H1 (cell line): ENCODE data around the gene SLC25A40. TPM values are rescaled to one million over a fixed set of nuclear protein-coding genes. Genes with fewer than 3 reads are reported as not detected.

Experiments used
- EP300 ChIP-seq, 2 experiments: IDR thresholded peaks; 1 replicate in 1 of 2; 2 replicates in 1 of 2; pipeline ENCODE4 v1.6.1; 2011 to 2012; ENCODE audit warnings: low read depth in 2 of 2, low read length in 2 of 2, mild to moderate bottlenecking in 2 of 2, borderline replicate concordance in 1 of 2, inconsistent platforms in 1 of 2, moderate library complexity in 1 of 2
- EZH2 ChIP-seq: fragments of 200-600 bp; sonication (generic); IDR thresholded peaks from 2 replicates; pipeline ENCODE4 v1.7.1; 2012; ENCODE audit warnings: low read depth, mild to moderate bottlenecking, moderate library complexity, low read length, inconsistent platforms; ENCODE audit not compliant: severe bottlenecking
- NANOG ChIP-seq: IDR thresholded peaks from 2 replicates; pipeline ENCODE4 v1.6.1; 2011; ENCODE audit warnings: low read length, low read depth, mild to moderate bottlenecking, inconsistent platforms; ENCODE audit not compliant: insufficient read depth, poor library complexity, severe bottlenecking
- TAF1 ChIP-seq: IDR thresholded peaks from 2 replicates; pipeline ENCODE4 v1.6.1; 2011; ENCODE audit warnings: mild to moderate bottlenecking, low read depth, low read length
- polyA plus RNA-seq, 7 experiments: library from polyadenylated mRNA; depleted of rRNA in 3 of 7; stranded (reverse) in 5 of 7; unstranded in 2 of 7; fragments of >200 nt in 5 of 7; fragments of 200-250 nt in 2 of 7; gene quantifications; 1 replicate in 5 of 7; 2 replicates in 1 of 7; 4 replicates in 1 of 7; pipeline versions ENCODE4 v1.2.1 to v1.2.3, GENCODE V29; 2011 to 2013; ENCODE audit warnings: missing spikeins in 2 of 7, mixed read lengths in 2 of 7
- total RNA-seq: library from RNA; stranded (reverse); fragmentation: NEBNext Ultra II Directional; extraction: Animal tissue kit (Norgen Biotek cat#: 25700); gene quantifications from 2 replicates; pipeline ENCODE4 v1.2.1, GENCODE V29; 2021

Gene SLC25A40
- total and polyA plus RNA-seq, 2 of the 8 experiments (the other 6 are each of a cell fraction or from before 2014, with no cell fraction given): 6.5 to 17.3 TPM

GRCh38 chr7:87920578-87920977 lies 44.4 kb upstream of the SLC25A40 start (continued):
- TF ChIP-seq EP300 (IDR thresholded peaks at IDR 0.05; ENCODE audit: borderline replicate concordance in 1 of 2, low read depth in 2 of 2, low read length in 2 of 2): no peak
- TF ChIP-seq EZH2: no peak
- TF ChIP-seq NANOG: no peak
- no peak for TF ChIP-seq TAF1
- TF ChIP-seq, all 59 proteins: peak for 4
